ENCODE results near the gene DUXA.
"Not testable (repeated sequence)": the region's sequence is repeated elsewhere in the genome, so short reads cannot be mapped to it uniquely, and the experiment has no call there.

Gene DUXA

DNA sequence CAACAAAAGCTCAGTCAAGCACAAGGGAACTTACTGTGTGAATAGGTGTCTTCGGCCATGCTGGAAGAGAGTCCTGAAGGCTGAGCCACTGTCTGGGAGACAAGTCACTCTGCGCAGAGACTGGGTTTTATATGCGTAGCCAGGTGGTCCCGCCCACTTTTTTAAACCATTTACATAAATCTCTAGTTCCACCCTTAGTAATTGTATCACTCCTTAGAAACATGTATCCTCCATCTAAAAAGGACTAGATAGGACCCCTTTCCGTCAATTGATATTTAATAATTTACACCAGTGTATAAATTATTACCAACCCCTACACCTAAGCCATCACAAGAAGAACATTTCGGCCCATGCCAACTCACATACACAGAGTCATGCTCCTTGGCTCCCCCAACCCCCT is at the start of gene DUXA:
Gene DUXA (minus strand): TSS at position 101 of the 400 bp plus-strand sequence. CDS start 42 bp downstream, at position 59.
- DNase-seq (ENCODE audit: low read depth) = no peak
- H3K9me3 ChIP-seq (ENCODE audit: control insufficient read depth, low read length) = no peaks in the 10 kb centered on the region
- H3K9ac ChIP-seq (ENCODE audit: low read length) = no peak within 1 kb of the TSS
- H3K27me3 ChIP-seq (replicated peaks; ENCODE audit: control insufficient read depth, insufficient read depth, low read length) = no peaks in the 10 kb centered on the region
- H3K4me3 ChIP-seq (ENCODE audit: low read length) = no peak within 1 kb of the TSS
- H3K4me1 ChIP-seq (ENCODE audit: control insufficient read depth, insufficient read depth, low read length) = no peaks in the 10 kb centered on the region
- H3K36me3 ChIP-seq (ENCODE audit: control insufficient read depth, insufficient read depth, low read length, severe bottlenecking) = no peaks in the 10 kb centered on the region

DNA sequence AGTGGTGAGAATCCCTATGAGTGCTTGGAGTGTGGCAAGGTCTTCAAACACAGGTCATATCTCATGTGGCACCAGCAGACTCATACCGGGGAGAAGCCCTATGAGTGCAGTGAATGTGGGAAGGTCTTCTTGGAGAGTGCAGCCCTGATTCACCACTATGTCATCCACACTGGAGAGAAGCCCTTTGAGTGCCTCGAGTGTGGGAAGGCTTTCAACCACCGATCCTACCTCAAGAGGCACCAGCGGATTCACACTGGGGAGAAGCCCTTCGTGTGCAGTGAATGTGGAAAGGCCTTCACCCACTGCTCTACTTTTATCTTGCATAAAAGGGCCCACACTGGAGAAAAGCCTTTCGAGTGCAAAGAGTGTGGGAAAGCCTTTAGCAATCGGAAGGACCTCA is 44.8 kb upstream of the DUXA start:
- Histone ChIP-seq H3K9ac (ENCODE audit: low read length) (no peak overlapping the region), H3K4me3 (ENCODE audit: low read length) (no peak overlapping the region), H3K36me3 (ENCODE audit: control insufficient read depth, insufficient read depth, low read length, severe bottlenecking) (peaks cover 74% of the 10 kb centered on the region), H3K4me1 (ENCODE audit: control insufficient read depth, insufficient read depth, low read length) (peaks cover 3% of the 10 kb centered on the region), H3K9me3 (ENCODE audit: control insufficient read depth, low read length) (peaks cover 9% of the 10 kb centered on the region), H3K27me3 (replicated peaks; ENCODE audit: control insufficient read depth, insufficient read depth, low read length) (no peaks in the 10 kb centered on the region)
- no peak for DNase-seq (ENCODE audit: low read depth)

DNA sequence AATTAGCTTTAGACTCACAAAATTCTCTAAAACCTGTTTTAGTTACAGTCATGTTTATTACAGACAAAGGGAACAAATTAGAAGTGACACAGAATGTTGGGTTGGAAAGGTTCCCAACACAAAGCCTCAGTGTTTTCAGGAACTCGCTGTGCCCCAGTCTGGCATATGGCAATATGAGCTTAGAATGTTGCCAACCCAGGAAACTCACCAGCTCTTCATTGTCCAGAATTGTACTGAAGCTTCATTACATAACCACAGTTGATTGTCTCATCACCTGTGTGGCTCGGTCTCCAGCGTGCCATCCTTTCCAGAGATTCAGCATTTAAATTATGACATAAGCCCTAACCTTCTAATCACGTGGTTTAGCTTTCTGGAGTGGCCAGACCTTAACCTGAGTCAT is 43.1 kb upstream of the DUXA start:
- Histone ChIP-seq H3K9ac (ENCODE audit: low read length) (no peak overlapping the region), H3K4me1 (ENCODE audit: control insufficient read depth, insufficient read depth, low read length) (peaks cover 3% of the 10 kb centered on the region), H3K27me3 (replicated peaks; ENCODE audit: control insufficient read depth, insufficient read depth, low read length) (no peaks in the 10 kb centered on the region), H3K36me3 (ENCODE audit: control insufficient read depth, insufficient read depth, low read length, severe bottlenecking) (peaks cover 78% of the 10 kb centered on the region), H3K9me3 (ENCODE audit: control insufficient read depth, low read length) (peaks cover 9% of the 10 kb centered on the region), H3K4me3 (ENCODE audit: low read length) (no peak overlapping the region)
- no peak for DNase-seq (ENCODE audit: low read depth)

GRCh38 chr19:57202160-57202559 is 34.9 kb upstream of the DUXA start:
- Histone ChIP-seq H3K9me3 (ENCODE audit: control insufficient read depth, low read length) (no peaks in the 10 kb centered on the region), H3K4me3 (ENCODE audit: low read length) (no peak overlapping the region), H3K36me3 (ENCODE audit: control insufficient read depth, insufficient read depth, low read length, severe bottlenecking) (peaks cover 53% of the 10 kb centered on the region)

GRCh38 chr19:57197874-57198273 is 30.6 kb upstream of the DUXA start:
- not testable (repeated sequence) for H3K9ac ChIP-seq (ENCODE audit: low read length); H3K4me3 ChIP-seq (ENCODE audit: low read length); DNase-seq (ENCODE audit: low read depth); H3K9me3 ChIP-seq (ENCODE audit: control insufficient read depth, low read length); H3K4me1 ChIP-seq (ENCODE audit: control insufficient read depth, insufficient read depth, low read length); H3K27me3 ChIP-seq (replicated peaks; ENCODE audit: control insufficient read depth, insufficient read depth, low read length)
- peaks cover 68% of the 10 kb centered on the region for H3K36me3 ChIP-seq (ENCODE audit: control insufficient read depth, insufficient read depth, low read length, severe bottlenecking)

More at GRCh38 chr19:57202160-57202559, 34.9 kb upstream of the DUXA start:
- no peaks in the 10 kb centered on the region for H3K27me3 ChIP-seq (replicated peaks; ENCODE audit: control insufficient read depth, insufficient read depth, low read length)
- no peak overlapping the region for H3K9ac ChIP-seq (ENCODE audit: low read length)
- no peaks in the 10 kb centered on the region for H3K4me1 ChIP-seq (ENCODE audit: control insufficient read depth, insufficient read depth, low read length)
- no peak for DNase-seq (ENCODE audit: low read depth)

- peaks cover 45% of the 10 kb centered on the region for H3K36me3 ChIP-seq (ENCODE audit: control insufficient read depth, insufficient read depth, low read length, severe bottlenecking)
- H3K4me3 ChIP-seq (ENCODE audit: low read length) = peak overlapping the region; percentile 100
- DNase-seq (ENCODE audit: low read depth) = no peak
- H3K9ac ChIP-seq (ENCODE audit: low read length) = no peak overlapping the region
- no peaks in the 10 kb centered on the region for H3K27me3 ChIP-seq (replicated peaks; ENCODE audit: control insufficient read depth, insufficient read depth, low read length)
- no peaks in the 10 kb centered on the region for H3K9me3 ChIP-seq (ENCODE audit: control insufficient read depth, low read length)
- peaks cover 14% of the 10 kb centered on the region for H3K4me1 ChIP-seq (ENCODE audit: control insufficient read depth, insufficient read depth, low read length)
These were observed 25.7 kb upstream of the DUXA start for GRCh38 chr19:57192993-57193392.

- Histone ChIP-seq H3K27me3 (replicated peaks; ENCODE audit: control insufficient read depth, insufficient read depth, low read length) (no peaks in the 10 kb centered on the region), H3K36me3 (ENCODE audit: control insufficient read depth, insufficient read depth, low read length, severe bottlenecking) (peaks cover 38% of the 10 kb centered on the region), H3K4me1 (ENCODE audit: control insufficient read depth, insufficient read depth, low read length) (peaks cover 14% of the 10 kb centered on the region), H3K9ac (ENCODE audit: low read length) (peak overlapping the region; percentile 96), H3K9me3 (ENCODE audit: control insufficient read depth, low read length) (no peaks in the 10 kb centered on the region), H3K4me3 (ENCODE audit: low read length) (peak overlapping the region; percentile 100)
- no peak for DNase-seq (ENCODE audit: low read depth)
These were observed 24.8 kb upstream of the DUXA start for GRCh38 chr19:57192077-57192420.

GRCh38 chr19:57191141-57192076 is 24.1 kb upstream of the DUXA start, which contains the start of gene ZNF264:
TSS of gene ZNF264 (plus strand) at chr19:57191500. CDS start at chr19:57191914, 414 bp downstream.
- DNase-seq (ENCODE audit: low read depth) = peak; percentile 96
- no peaks in the 10 kb centered on the region for H3K9me3 ChIP-seq (ENCODE audit: control insufficient read depth, low read length)
- peak within 1 kb of the TSS; percentile 96 for H3K9ac ChIP-seq (ENCODE audit: low read length)
- H3K27me3 ChIP-seq (replicated peaks; ENCODE audit: control insufficient read depth, insufficient read depth, low read length) = no peaks in the 10 kb centered on the region
- H3K4me3 ChIP-seq (ENCODE audit: low read length) = peak within 1 kb of the TSS; percentile 100
- peaks cover 14% of the 10 kb centered on the region for H3K4me1 ChIP-seq (ENCODE audit: control insufficient read depth, insufficient read depth, low read length)
- H3K36me3 ChIP-seq (ENCODE audit: control insufficient read depth, insufficient read depth, low read length, severe bottlenecking) = peaks cover 32% of the 10 kb centered on the region

DNA sequence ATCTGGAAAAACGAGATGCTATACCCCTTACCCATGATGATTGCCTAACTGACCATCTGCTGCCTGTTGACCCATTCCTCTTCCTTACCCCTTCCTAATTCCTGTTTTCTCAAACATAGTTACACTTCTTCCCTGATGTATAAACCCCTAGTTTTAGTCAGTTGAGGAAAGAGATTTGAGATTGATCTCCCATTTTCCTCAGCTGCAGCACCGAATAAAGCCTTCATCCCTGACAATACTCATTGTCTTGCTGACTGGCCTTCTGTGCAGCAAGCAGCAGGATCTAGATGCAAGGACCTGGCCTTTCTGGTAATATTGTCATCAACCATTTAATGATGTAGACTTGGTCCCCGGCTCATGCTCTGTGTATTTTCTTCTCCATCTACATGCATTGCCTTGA is 23.0 kb upstream of the DUXA start:
- Histone ChIP-seq H3K4me3 (ENCODE audit: low read length) (peak overlapping the region; percentile 100), H3K27me3 (replicated peaks; ENCODE audit: control insufficient read depth, insufficient read depth, low read length) (no peaks in the 10 kb centered on the region), H3K4me1 (ENCODE audit: control insufficient read depth, insufficient read depth, low read length) (peaks cover 14% of the 10 kb centered on the region), H3K36me3 (ENCODE audit: control insufficient read depth, insufficient read depth, low read length, severe bottlenecking) (peaks cover 21% of the 10 kb centered on the region), H3K9me3 (ENCODE audit: control insufficient read depth, low read length) (no peaks in the 10 kb centered on the region), H3K9ac (ENCODE audit: low read length) (no peak overlapping the region)
- DNase-seq (ENCODE audit: low read depth) = no peak

GRCh38 chr19:57171551-57172081 is 4.3 kb upstream of the DUXA start:
- Histone ChIP-seq H3K4me3 (ENCODE audit: low read length) (peak overlapping the region; percentile 58), H3K36me3 (ENCODE audit: control insufficient read depth, insufficient read depth, low read length, severe bottlenecking) (no peaks in the 10 kb centered on the region), H3K9ac (ENCODE audit: low read length) (peak overlapping the region; percentile 34), H3K27me3 (replicated peaks; ENCODE audit: control insufficient read depth, insufficient read depth, low read length) (no peaks in the 10 kb centered on the region), H3K4me1 (ENCODE audit: control insufficient read depth, insufficient read depth, low read length) (peaks cover 2% of the 10 kb centered on the region), H3K9me3 (ENCODE audit: control insufficient read depth, low read length) (no peaks in the 10 kb centered on the region)
- peak; percentile 57 for DNase-seq (ENCODE audit: low read depth)

- DNase-seq (ENCODE audit: low read depth) = no peak
- no peaks in the 10 kb centered on the region for H3K4me1 ChIP-seq (ENCODE audit: control insufficient read depth, insufficient read depth, low read length)
- no peaks in the 10 kb centered on the region for H3K27me3 ChIP-seq (replicated peaks; ENCODE audit: control insufficient read depth, insufficient read depth, low read length)
- H3K36me3 ChIP-seq (ENCODE audit: control insufficient read depth, insufficient read depth, low read length, severe bottlenecking) = no peaks in the 10 kb centered on the region
- no peaks in the 10 kb centered on the region for H3K9me3 ChIP-seq (ENCODE audit: control insufficient read depth, low read length)
- H3K4me3 ChIP-seq (ENCODE audit: low read length) = no peak overlapping the region
- no peak overlapping the region for H3K9ac ChIP-seq (ENCODE audit: low read length)
These were observed 1.4 kb downstream of the DUXA start for GRCh38 chr19:57165846-57166245.
